Liver (tissue), 9 donors: ENCODE results near the gene TAF1B. TPM values are rescaled to one million over a fixed set of nuclear protein-coding genes. Genes with fewer than 3 reads are reported as not detected.

ENCODE experiments used
- DNase-seq: peaks from one replicate; pipeline ENCODE4 v3.0.0-alpha.2; 2017; ENCODE audit warnings: low spot score
- H3K27ac ChIP-seq, 2 donors: one replicate each; pipeline ENCODE4 v1.7.0; 2013; ENCODE audit warnings: inconsistent platforms in 2 of 2, low read length in 2 of 2, control low read depth in 1 of 2, low read depth in 1 of 2, mild to moderate bottlenecking in 1 of 2
- H3K27me3 ChIP-seq, 4 donors: one replicate each; pipeline versions ENCODE4 v1.6.1 to v1.7.0; 2013; ENCODE audit warnings: low read length in 3 of 4, inconsistent platforms in 1 of 4, mild to moderate bottlenecking in 1 of 4, moderate library complexity in 1 of 4; ENCODE audit not compliant: control insufficient read depth in 4 of 4, insufficient read depth in 4 of 4
- H3K36me3 ChIP-seq, 4 donors: one replicate each; pipeline versions ENCODE4 v1.6.1 to v1.7.0; 2013; ENCODE audit warnings: low read length in 3 of 4, mild to moderate bottlenecking in 3 of 4, low read depth in 1 of 4, moderate library complexity in 1 of 4; ENCODE audit not compliant: control insufficient read depth in 4 of 4, insufficient read depth in 3 of 4
- H3K4me1 ChIP-seq, 4 donors: one replicate each; pipeline versions ENCODE4 v1.6.1 to v1.7.0; 2013; ENCODE audit warnings: low read length in 3 of 4, mild to moderate bottlenecking in 3 of 4, moderate library complexity in 1 of 4; ENCODE audit not compliant: control insufficient read depth in 4 of 4, insufficient read depth in 4 of 4
- H3K4me3 ChIP-seq, 3 donors: one replicate each; pipeline versions ENCODE4 v1.6.1 to v1.7.0; 2013; ENCODE audit warnings: low read length in 3 of 3, control low read depth in 1 of 3, low read depth in 1 of 3, mild to moderate bottlenecking in 1 of 3
- H3K9ac ChIP-seq, 2 donors: one replicate each; pipeline ENCODE4 v1.7.0; 2013; ENCODE audit warnings: low read length in 2 of 2, mild to moderate bottlenecking in 2 of 2, moderate library complexity in 2 of 2, control low read depth in 1 of 2, low read depth in 1 of 2
- H3K9me3 ChIP-seq, 4 donors: one replicate each; pipeline versions ENCODE4 v1.6.1 to v1.7.0; 2013; ENCODE audit warnings: low read length in 3 of 4; ENCODE audit not compliant: control insufficient read depth in 4 of 4
- EGR1 ChIP-seq, 2 donors: IDR thresholded peaks; 2 replicates each; pipeline ENCODE4 v1.6.1; 2016 to 2018; ENCODE audit warnings: antibody characterized with exemption in 2 of 2, low read depth in 2 of 2
- FOXA1 ChIP-seq: IDR thresholded peaks from 2 replicates; pipeline ENCODE4 v1.6.1; 2016; ENCODE audit warnings: antibody characterized with exemption
- FOXA2 ChIP-seq: IDR thresholded peaks from 2 replicates; pipeline ENCODE4 v1.6.1; 2016; ENCODE audit warnings: antibody characterized with exemption
- GABPA ChIP-seq, 2 donors: IDR thresholded peaks in 1 of 2; conservative IDR thresholded peaks in 1 of 2; 2 replicates each; pipeline ENCODE4 v1.6.1; 2016; ENCODE audit warnings: antibody characterized with exemption in 2 of 2, mild to moderate bottlenecking in 1 of 2, moderate library complexity in 1 of 2
- NR2F2 ChIP-seq: IDR thresholded peaks from 2 replicates; pipeline ENCODE4 v1.6.1; 2016; ENCODE audit warnings: antibody characterized with exemption
- RAD21 ChIP-seq, 2 donors: IDR thresholded peaks; 2 replicates each; pipeline ENCODE4 v1.6.1; 2016; ENCODE audit warnings: antibody characterized with exemption in 2 of 2, mild to moderate bottlenecking in 2 of 2
- RXRA ChIP-seq, 2 donors: IDR thresholded peaks; 2 replicates each; pipeline ENCODE4 v1.6.1; 2017 to 2018; ENCODE audit warnings: antibody characterized with exemption in 2 of 2, mild to moderate bottlenecking in 1 of 2
- TAF1 ChIP-seq: conservative IDR thresholded peaks from 2 replicates; pipeline ENCODE4 v1.6.1; 2016; ENCODE audit warnings: antibody characterized with exemption, mild to moderate bottlenecking
- YY1 ChIP-seq: IDR thresholded peaks from 2 replicates; pipeline ENCODE4 v1.6.1; 2016; ENCODE audit warnings: antibody characterized with exemption, mild to moderate bottlenecking
- WGBS: extraction: QIAGEN DNeasy Blood & Tissue Kit; methylation state at CpG from one replicate; pipeline ENCODE4 v1.1.7; 2013; 5-methylcytosine and 5-hydroxymethylcytosine counted together
- polyA plus RNA-seq, 2 donors: library from polyadenylated mRNA; stranded (reverse) in 1 of 2; unstranded in 1 of 2; fragments of 200-250 nt in 1 of 2; fragments of >200 nt in 1 of 2; fragmentation: Nextera tagmentation in 1 of 2; extraction: Ambion mirVana in 1 of 2; gene quantifications; one replicate each; pipeline versions ENCODE4 v1.2.1 to v1.2.3, GENCODE V29; 2013 to 2015
- total RNA-seq, 2 donors: library from RNA; depleted of rRNA; stranded (reverse); fragments of >200 nt; gene quantifications; one replicate each; pipeline ENCODE4 v1.2.3, GENCODE V29; 2014
- TF ChIP-seq, protein P1 (sequence below): IDR thresholded peaks from 2 replicates; pipeline ENCODE4 v1.6.1; 2016; ENCODE audit warnings: antibody characterized with exemption
- TF ChIP-seq, protein P2 (sequence below): IDR thresholded peaks from 2 replicates; pipeline ENCODE4 v1.6.1; 2016; ENCODE audit warnings: antibody characterized with exemption, mild to moderate bottlenecking
- TF ChIP-seq, protein P3 (sequence below): fragments of 150-350 bp; IDR thresholded peaks from 2 replicates; pipeline ENCODE4 v1.5.1; 2017; ENCODE audit warnings: improper control_type of control experiment, low read depth, low read length; ENCODE audit not compliant: missing input control
- TF ChIP-seq, protein P4 (sequence below): IDR thresholded peaks from 2 replicates; pipeline ENCODE4 v1.6.1; 2016; ENCODE audit warnings: antibody characterized with exemption
- donor health status: healthy.
- donor health status: healthy.
- donor health status: healthy.
- donor health status: healthy.
- donor health status: healthy.

The TAF1B gene
- total and polyA plus RNA-seq, 4 donors, result 3.1 to 17.2 (median 5.6) TPM

DNA sequence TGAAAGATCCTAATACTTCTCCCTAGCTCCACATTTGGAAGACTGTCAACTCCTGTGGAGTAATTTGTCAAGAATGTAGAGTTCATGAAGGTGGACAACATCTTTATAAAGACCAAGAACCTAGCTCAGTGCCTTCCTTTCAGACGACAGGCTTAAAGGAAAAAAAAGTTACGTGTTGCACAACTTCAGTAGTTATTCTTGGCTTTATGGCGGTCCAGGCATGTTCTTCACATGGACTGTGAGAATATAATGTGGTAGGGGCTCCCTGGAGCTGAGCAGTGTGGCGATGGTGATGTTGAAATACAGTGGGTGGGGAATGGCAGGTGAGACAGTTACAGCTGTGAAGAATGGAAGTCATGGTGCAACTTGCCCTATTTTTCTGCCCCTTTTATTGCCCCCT, 3.9 kb downstream of the TAF1B start:
- no peak overlapping the region for H3K9ac ChIP-seq
- H3K9me3 ChIP-seq, result no peaks in the 10 kb centered on the region
- H3K27ac ChIP-seq, result no peak overlapping the region
- H3K4me3 ChIP-seq, result no peak overlapping the region
- 83% methylated on average over 4 of the region's 4 CpGs for WGBS
- no peaks in the 10 kb centered on the region for H3K27me3 ChIP-seq
- DNase-seq, result no peak
- peaks cover 4 to 20% (median 15%) of the 10 kb centered on the region in 4 donors for H3K36me3 ChIP-seq
- H3K4me1 ChIP-seq, result peaks cover 0 to 13% (median 4%) of the 10 kb centered on the region in 4 donors
- TF ChIP-seq FOXA1 (no peak), RAD21 (IDR thresholded peaks at IDR 0.05) (no peak), RXRA (IDR thresholded peaks at IDR 0.05) (no peak), FOXA2 (no peak), GABPA (IDR thresholded peaks at IDR 0.05 in 1 of 2, conservative IDR thresholded peaks at IDR 0.05 in 1 of 2) (no peak), NR2F2 (no peak), TAF1 (no peak), EGR1 (IDR thresholded peaks at IDR 0.05; ENCODE audit: low read depth in 2 of 2) (no peak)
- TF ChIP-seq, protein P1, sequence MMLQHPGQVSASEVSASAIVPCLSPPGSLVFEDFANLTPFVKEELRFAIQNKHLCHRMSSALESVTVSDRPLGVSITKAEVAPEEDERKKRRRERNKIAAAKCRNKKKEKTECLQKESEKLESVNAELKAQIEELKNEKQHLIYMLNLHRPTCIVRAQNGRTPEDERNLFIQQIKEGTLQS, result no peak
- TF ChIP-seq, protein P2, sequence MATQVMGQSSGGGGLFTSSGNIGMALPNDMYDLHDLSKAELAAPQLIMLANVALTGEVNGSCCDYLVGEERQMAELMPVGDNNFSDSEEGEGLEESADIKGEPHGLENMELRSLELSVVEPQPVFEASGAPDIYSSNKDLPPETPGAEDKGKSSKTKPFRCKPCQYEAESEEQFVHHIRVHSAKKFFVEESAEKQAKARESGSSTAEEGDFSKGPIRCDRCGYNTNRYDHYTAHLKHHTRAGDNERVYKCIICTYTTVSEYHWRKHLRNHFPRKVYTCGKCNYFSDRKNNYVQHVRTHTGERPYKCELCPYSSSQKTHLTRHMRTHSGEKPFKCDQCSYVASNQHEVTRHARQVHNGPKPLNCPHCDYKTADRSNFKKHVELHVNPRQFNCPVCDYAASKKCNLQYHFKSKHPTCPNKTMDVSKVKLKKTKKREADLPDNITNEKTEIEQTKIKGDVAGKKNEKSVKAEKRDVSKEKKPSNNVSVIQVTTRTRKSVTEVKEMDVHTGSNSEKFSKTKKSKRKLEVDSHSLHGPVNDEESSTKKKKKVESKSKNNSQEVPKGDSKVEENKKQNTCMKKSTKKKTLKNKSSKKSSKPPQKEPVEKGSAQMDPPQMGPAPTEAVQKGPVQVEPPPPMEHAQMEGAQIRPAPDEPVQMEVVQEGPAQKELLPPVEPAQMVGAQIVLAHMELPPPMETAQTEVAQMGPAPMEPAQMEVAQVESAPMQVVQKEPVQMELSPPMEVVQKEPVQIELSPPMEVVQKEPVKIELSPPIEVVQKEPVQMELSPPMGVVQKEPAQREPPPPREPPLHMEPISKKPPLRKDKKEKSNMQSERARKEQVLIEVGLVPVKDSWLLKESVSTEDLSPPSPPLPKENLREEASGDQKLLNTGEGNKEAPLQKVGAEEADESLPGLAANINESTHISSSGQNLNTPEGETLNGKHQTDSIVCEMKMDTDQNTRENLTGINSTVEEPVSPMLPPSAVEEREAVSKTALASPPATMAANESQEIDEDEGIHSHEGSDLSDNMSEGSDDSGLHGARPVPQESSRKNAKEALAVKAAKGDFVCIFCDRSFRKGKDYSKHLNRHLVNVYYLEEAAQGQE, result no peak
- TF ChIP-seq, protein P3, sequence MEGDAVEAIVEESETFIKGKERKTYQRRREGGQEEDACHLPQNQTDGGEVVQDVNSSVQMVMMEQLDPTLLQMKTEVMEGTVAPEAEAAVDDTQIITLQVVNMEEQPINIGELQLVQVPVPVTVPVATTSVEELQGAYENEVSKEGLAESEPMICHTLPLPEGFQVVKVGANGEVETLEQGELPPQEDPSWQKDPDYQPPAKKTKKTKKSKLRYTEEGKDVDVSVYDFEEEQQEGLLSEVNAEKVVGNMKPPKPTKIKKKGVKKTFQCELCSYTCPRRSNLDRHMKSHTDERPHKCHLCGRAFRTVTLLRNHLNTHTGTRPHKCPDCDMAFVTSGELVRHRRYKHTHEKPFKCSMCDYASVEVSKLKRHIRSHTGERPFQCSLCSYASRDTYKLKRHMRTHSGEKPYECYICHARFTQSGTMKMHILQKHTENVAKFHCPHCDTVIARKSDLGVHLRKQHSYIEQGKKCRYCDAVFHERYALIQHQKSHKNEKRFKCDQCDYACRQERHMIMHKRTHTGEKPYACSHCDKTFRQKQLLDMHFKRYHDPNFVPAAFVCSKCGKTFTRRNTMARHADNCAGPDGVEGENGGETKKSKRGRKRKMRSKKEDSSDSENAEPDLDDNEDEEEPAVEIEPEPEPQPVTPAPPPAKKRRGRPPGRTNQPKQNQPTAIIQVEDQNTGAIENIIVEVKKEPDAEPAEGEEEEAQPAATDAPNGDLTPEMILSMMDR, result no peak
- TF ChIP-seq, protein P4, sequence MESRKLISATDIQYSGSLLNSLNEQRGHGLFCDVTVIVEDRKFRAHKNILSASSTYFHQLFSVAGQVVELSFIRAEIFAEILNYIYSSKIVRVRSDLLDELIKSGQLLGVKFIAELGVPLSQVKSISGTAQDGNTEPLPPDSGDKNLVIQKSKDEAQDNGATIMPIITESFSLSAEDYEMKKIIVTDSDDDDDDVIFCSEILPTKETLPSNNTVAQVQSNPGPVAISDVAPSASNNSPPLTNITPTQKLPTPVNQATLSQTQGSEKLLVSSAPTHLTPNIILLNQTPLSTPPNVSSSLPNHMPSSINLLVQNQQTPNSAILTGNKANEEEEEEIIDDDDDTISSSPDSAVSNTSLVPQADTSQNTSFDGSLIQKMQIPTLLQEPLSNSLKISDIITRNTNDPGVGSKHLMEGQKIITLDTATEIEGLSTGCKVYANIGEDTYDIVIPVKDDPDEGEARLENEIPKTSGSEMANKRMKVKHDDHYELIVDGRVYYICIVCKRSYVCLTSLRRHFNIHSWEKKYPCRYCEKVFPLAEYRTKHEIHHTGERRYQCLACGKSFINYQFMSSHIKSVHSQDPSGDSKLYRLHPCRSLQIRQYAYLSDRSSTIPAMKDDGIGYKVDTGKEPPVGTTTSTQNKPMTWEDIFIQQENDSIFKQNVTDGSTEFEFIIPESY, result no peak

DNA sequence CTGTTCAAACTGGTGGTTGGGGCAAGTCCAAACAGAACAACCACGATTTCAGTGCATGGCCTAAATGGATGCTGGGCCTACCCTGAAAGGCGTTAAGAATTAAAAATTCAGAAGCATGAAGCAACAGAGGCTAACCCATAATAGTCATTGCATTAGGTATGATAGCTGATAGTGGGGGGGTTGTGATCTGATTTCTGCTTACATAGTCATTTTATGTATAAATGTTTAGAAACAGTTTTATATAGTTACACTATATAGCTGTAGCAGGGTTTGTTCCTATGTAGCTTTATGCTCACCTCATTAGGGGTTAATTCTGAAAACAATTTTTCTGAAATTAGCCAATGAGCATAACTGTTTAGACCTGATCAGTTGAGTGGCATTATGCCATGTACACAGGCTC, 9.6 kb downstream of the TAF1B start:
- no peak for DNase-seq
- H3K36me3 ChIP-seq, result peaks cover 4 to 34% (median 16%) of the 10 kb centered on the region in 4 donors

More for the DNA sequence above, 9.6 kb downstream of the TAF1B start:
- H3K4me3 ChIP-seq, result no peak overlapping the region
- H3K27ac ChIP-seq, result no peak overlapping the region
- no peak for TF ChIP-seq YY1
- TF ChIP-seq, protein P1, result no peak
- H3K9me3 ChIP-seq, result no peaks in the 10 kb centered on the region
- H3K9ac ChIP-seq, result no peak overlapping the region
- no peaks in the 10 kb centered on the region for H3K4me1 ChIP-seq
- WGBS, result 94% methylated on average over 2 of the region's 2 CpGs
- no peaks in the 10 kb centered on the region for H3K27me3 ChIP-seq
